Measurements from ENCODE around the gene SH3BP5L.

Gene SH3BP5L

GRCh38 chr1:248825573-248825908 is 174 bp downstream of the SH3BP5L start:
- Histone ChIP-seq H3K27ac (ENCODE audit: low read depth, low read length) (peak overlapping the region; percentile 24), H3K9ac (ENCODE audit: low read depth, low read length) (peak overlapping the region; percentile 97), H3K36me3 (ENCODE audit: control insufficient read depth, insufficient read depth, low read length) (peaks cover 38% of the 10 kb centered on the region), H3K9me3 (ENCODE audit: control insufficient read depth, insufficient read depth, low read length) (no peaks in the 10 kb centered on the region), H3K4me3 (ENCODE audit: low read depth, low read length) (peak overlapping the region; percentile 99), H3K4me1 (ENCODE audit: control insufficient read depth, insufficient read depth, low read length) (peaks cover 3% of the 10 kb centered on the region; the same call in 1 of the 2 replicates), H3K27me3 (ENCODE audit: control insufficient read depth, insufficient read depth, low read length) (no peaks in the 10 kb centered on the region)

GRCh38 chr1:248825136-248825535 is 579 bp downstream of the SH3BP5L start:
- H3K4me1 ChIP-seq (ENCODE audit: control insufficient read depth, insufficient read depth, low read length), result peaks cover 3% of the 10 kb centered on the region; the same call in 1 of the 2 replicates
- peak overlapping the region; percentile 97 for H3K9ac ChIP-seq (ENCODE audit: low read depth, low read length)
- H3K27me3 ChIP-seq (ENCODE audit: control insufficient read depth, insufficient read depth, low read length), result no peaks in the 10 kb centered on the region
- H3K27ac ChIP-seq (ENCODE audit: low read depth, low read length), result no peak overlapping the region
- H3K36me3 ChIP-seq (ENCODE audit: control insufficient read depth, insufficient read depth, low read length), result peaks cover 42% of the 10 kb centered on the region
- H3K9me3 ChIP-seq (ENCODE audit: control insufficient read depth, insufficient read depth, low read length), result no peaks in the 10 kb centered on the region
- H3K4me3 ChIP-seq (ENCODE audit: low read depth, low read length), result peak overlapping the region; percentile 99

- no peak overlapping the region for H3K27ac ChIP-seq (ENCODE audit: low read depth, low read length)
- H3K9ac ChIP-seq (ENCODE audit: low read depth, low read length), result no peak overlapping the region
- peaks cover 45% of the 10 kb centered on the region for H3K36me3 ChIP-seq (ENCODE audit: control insufficient read depth, insufficient read depth, low read length)
- no peaks in the 10 kb centered on the region for H3K9me3 ChIP-seq (ENCODE audit: control insufficient read depth, insufficient read depth, low read length)
- H3K4me1 ChIP-seq (ENCODE audit: control insufficient read depth, insufficient read depth, low read length), result peaks cover 3% of the 10 kb centered on the region; the same call in 1 of the 2 replicates
- H3K27me3 ChIP-seq (ENCODE audit: control insufficient read depth, insufficient read depth, low read length), result no peaks in the 10 kb centered on the region
- peak overlapping the region; percentile 99 for H3K4me3 ChIP-seq (ENCODE audit: low read depth, low read length)
Measured at GRCh38 chr1:248824701-248825100, 1.0 kb downstream of the SH3BP5L start.

- Histone ChIP-seq H3K27me3 (ENCODE audit: control insufficient read depth, insufficient read depth, low read length) (no peaks in the 10 kb centered on the region), H3K27ac (ENCODE audit: low read depth, low read length) (no peak overlapping the region), H3K9ac (ENCODE audit: low read depth, low read length) (no peak overlapping the region), H3K4me1 (ENCODE audit: control insufficient read depth, insufficient read depth, low read length) (peaks cover 3% of the 10 kb centered on the region; the same call in 1 of the 2 replicates), H3K36me3 (ENCODE audit: control insufficient read depth, insufficient read depth, low read length) (peaks cover 45% of the 10 kb centered on the region), H3K9me3 (ENCODE audit: control insufficient read depth, insufficient read depth, low read length) (no peaks in the 10 kb centered on the region), H3K4me3 (ENCODE audit: low read depth, low read length) (no peak overlapping the region)
Measured at GRCh38 chr1:248824301-248824700, 1.4 kb downstream of the SH3BP5L start.

GRCh38 chr1:248823517-248824001 is 2.2 kb downstream of the SH3BP5L start:
- Histone ChIP-seq H3K4me1 (ENCODE audit: control insufficient read depth, insufficient read depth, low read length) (peaks cover 11% of the 10 kb centered on the region; the same call in 1 of the 2 replicates), H3K27me3 (ENCODE audit: control insufficient read depth, insufficient read depth, low read length) (no peaks in the 10 kb centered on the region), H3K36me3 (ENCODE audit: control insufficient read depth, insufficient read depth, low read length) (peaks cover 50% of the 10 kb centered on the region), H3K9ac (ENCODE audit: low read depth, low read length) (no peak overlapping the region), H3K4me3 (ENCODE audit: low read depth, low read length) (no peak overlapping the region), H3K9me3 (ENCODE audit: control insufficient read depth, insufficient read depth, low read length) (no peaks in the 10 kb centered on the region), H3K27ac (ENCODE audit: low read depth, low read length) (no peak overlapping the region)

- Histone ChIP-seq H3K9me3 (ENCODE audit: control insufficient read depth, insufficient read depth, low read length) (no peaks in the 10 kb centered on the region), H3K27ac (ENCODE audit: low read depth, low read length) (no peak overlapping the region), H3K9ac (ENCODE audit: low read depth, low read length) (no peak overlapping the region), H3K4me3 (ENCODE audit: low read depth, low read length) (no peak overlapping the region), H3K36me3 (ENCODE audit: control insufficient read depth, insufficient read depth, low read length) (peaks cover 51% of the 10 kb centered on the region), H3K27me3 (ENCODE audit: control insufficient read depth, insufficient read depth, low read length) (no peaks in the 10 kb centered on the region), H3K4me1 (ENCODE audit: control insufficient read depth, insufficient read depth, low read length) (peaks cover 11% of the 10 kb centered on the region; the same call in 1 of the 2 replicates)
Measured at GRCh38 chr1:248822148-248823032, 3.3 kb downstream of the SH3BP5L start.

GRCh38 chr1:248821641-248822040 is 4.1 kb downstream of the SH3BP5L start:
- Histone ChIP-seq H3K36me3 (ENCODE audit: control insufficient read depth, insufficient read depth, low read length) (peaks cover 58% of the 10 kb centered on the region), H3K27me3 (ENCODE audit: control insufficient read depth, insufficient read depth, low read length) (no peaks in the 10 kb centered on the region), H3K27ac (ENCODE audit: low read depth, low read length) (no peak overlapping the region), H3K4me1 (ENCODE audit: control insufficient read depth, insufficient read depth, low read length) (peaks cover 8% of the 10 kb centered on the region; the same call in 1 of the 2 replicates), H3K4me3 (ENCODE audit: low read depth, low read length) (no peak overlapping the region), H3K9me3 (ENCODE audit: control insufficient read depth, insufficient read depth, low read length) (no peaks in the 10 kb centered on the region), H3K9ac (ENCODE audit: low read depth, low read length) (no peak overlapping the region)

- H3K4me1 ChIP-seq (ENCODE audit: control insufficient read depth, insufficient read depth, low read length), result peaks cover 8% of the 10 kb centered on the region; the same call in 1 of the 2 replicates
- H3K9ac ChIP-seq (ENCODE audit: low read depth, low read length), result no peak overlapping the region
- H3K27me3 ChIP-seq (ENCODE audit: control insufficient read depth, insufficient read depth, low read length), result no peaks in the 10 kb centered on the region
- H3K9me3 ChIP-seq (ENCODE audit: control insufficient read depth, insufficient read depth, low read length), result no peaks in the 10 kb centered on the region
- H3K4me3 ChIP-seq (ENCODE audit: low read depth, low read length), result no peak overlapping the region
- H3K36me3 ChIP-seq (ENCODE audit: control insufficient read depth, insufficient read depth, low read length), result peaks cover 64% of the 10 kb centered on the region
- H3K27ac ChIP-seq (ENCODE audit: low read depth, low read length), result no peak overlapping the region
Measured at GRCh38 chr1:248821101-248821500, 4.6 kb downstream of the SH3BP5L start.

- H3K36me3 ChIP-seq (ENCODE audit: control insufficient read depth, insufficient read depth, low read length), result peaks cover 70% of the 10 kb centered on the region
Measured at GRCh38 chr1:248820041-248820585, 5.6 kb downstream of the SH3BP5L start.

GRCh38 chr1:248818505-248819374 is 7.0 kb downstream of the SH3BP5L start:
- no peaks in the 10 kb centered on the region for H3K27me3 ChIP-seq (ENCODE audit: control insufficient read depth, insufficient read depth, low read length)
- H3K4me1 ChIP-seq (ENCODE audit: control insufficient read depth, insufficient read depth, low read length), result peaks cover 8% of the 10 kb centered on the region; the same call in 1 of the 2 replicates
- H3K9ac ChIP-seq (ENCODE audit: low read depth, low read length), result no peak overlapping the region
- H3K36me3 ChIP-seq (ENCODE audit: control insufficient read depth, insufficient read depth, low read length), result peaks cover 74% of the 10 kb centered on the region
- no peak overlapping the region for H3K27ac ChIP-seq (ENCODE audit: low read depth, low read length)
- H3K4me3 ChIP-seq (ENCODE audit: low read depth, low read length), result no peak overlapping the region
- no peaks in the 10 kb centered on the region for H3K9me3 ChIP-seq (ENCODE audit: control insufficient read depth, insufficient read depth, low read length)

More at GRCh38 chr1:248820041-248820585, 5.6 kb downstream of the SH3BP5L start:
- H3K27me3 ChIP-seq (ENCODE audit: control insufficient read depth, insufficient read depth, low read length), result no peaks in the 10 kb centered on the region
- no peak overlapping the region for H3K4me3 ChIP-seq (ENCODE audit: low read depth, low read length)
- no peaks in the 10 kb centered on the region for H3K9me3 ChIP-seq (ENCODE audit: control insufficient read depth, insufficient read depth, low read length)
- H3K4me1 ChIP-seq (ENCODE audit: control insufficient read depth, insufficient read depth, low read length), result peaks cover 8% of the 10 kb centered on the region
- H3K9ac ChIP-seq (ENCODE audit: low read depth, low read length), result no peak overlapping the region
- no peak overlapping the region for H3K27ac ChIP-seq (ENCODE audit: low read depth, low read length)
